IMR-90 (cell line): ENCODE measurements around the gene VEZT. TPM values are rescaled to one million over a fixed set of nuclear protein-coding genes. Genes with fewer than 3 reads are reported as not detected.

ENCODE experiments used
- microRNA-seq, 2 experiments: library from miRNA; stranded (forward) in 1 of 2; unstranded in 1 of 2; fragments of 10-50 nt in 1 of 2; fragments of <30 nt in 1 of 2; gene quantifications in 1 of 2; microRNA quantifications in 1 of 2; one replicate each; pipeline versions ENCODE3 to v1.1.0; 2013 to 2020; ENCODE audit not compliant: insufficient read depth in 1 of 2, insufficient read length in 1 of 2, unreplicated experiment in 1 of 2
- polyA plus RNA-seq, 3 experiments: library from polyadenylated mRNA; depleted of rRNA; stranded (reverse); fragments of >200 nt; gene quantifications; 2 replicates each; pipeline ENCODE4 v1.2.3, GENCODE V29; 2012; ENCODE audit warnings: low replicate concordance in 1 of 3
- small RNA-seq, 5 experiments: library from RNA; depleted of rRNA; stranded (forward); fragments of <200 nt; gene quantifications; one replicate each; pipeline ENCODE3, GENCODE V24; 2012
- total RNA-seq: library from RNA; depleted of rRNA; stranded (reverse); fragments of >200 nt; gene quantifications from 2 replicates; pipeline ENCODE4 v1.2.3, GENCODE V29; 2012; rRNA removed

Gene VEZT
- total and polyA plus RNA-seq, 2 of the 4 experiments (the other 2 are of a cell fraction), result 54.5 to 90.2 TPM

Small RNAs within 50 kb of the gene (microRNA-seq; reads per million reads assigned to microRNA genes)
- 135 to 173 reads per million in 2 experiments for gene MIR331 (ENCODE audit: insufficient read depth in 1 of 2, insufficient read length in 1 of 2, unreplicated experiment in 1 of 2)
- 0 reads per million in 2 experiments for gene MIR3685 (ENCODE audit: insufficient read depth in 1 of 2, insufficient read length in 1 of 2, unreplicated experiment in 1 of 2)
- gene RF00019 (ENCODE audit: insufficient read depth, insufficient read length), result not detected
- gene RNU6-808P (ENCODE audit: insufficient read depth, insufficient read length), result not detected

Small RNAs within 50 kb of the gene (small RNA-seq; reads per million reads assigned to genes)
- 6.0 to 802 (median 292) reads per million in 5 experiments for gene MIR331
- gene MIR3685, result 0 reads per million in 5 experiments
- 0 reads per million in 5 experiments for gene RF00019
- 0 reads per million in 5 experiments for gene RNU6-808P

Other genes starting within 250 kb of the VEZT start
- 116 and 166 TPM in 2 replicates for gene NDUFA12, start 214.1 kb upstream of the VEZT start, total RNA-seq
- gene NDUFA12, start 214.1 kb upstream of the VEZT start, polyA plus RNA-seq (2012; rRNA removed), result 114 and 135 TPM in 2 replicates
- gene NR2C1, start 144.2 kb upstream of the VEZT start, total RNA-seq, result 12.7 and 17.2 TPM in 2 replicates
- gene NR2C1, start 144.2 kb upstream of the VEZT start, polyA plus RNA-seq (2012; rRNA removed), result 12.9 and 14.1 TPM in 2 replicates
- 9.5 and 9.7 TPM in 2 replicates for gene FGD6, start 340 bp upstream of the VEZT start, total RNA-seq
- 2.0 and 2.6 TPM in 2 replicates for gene FGD6, start 340 bp upstream of the VEZT start, polyA plus RNA-seq (2012; rRNA removed)